ENCODE results near the gene NUDT22.

DNA sequence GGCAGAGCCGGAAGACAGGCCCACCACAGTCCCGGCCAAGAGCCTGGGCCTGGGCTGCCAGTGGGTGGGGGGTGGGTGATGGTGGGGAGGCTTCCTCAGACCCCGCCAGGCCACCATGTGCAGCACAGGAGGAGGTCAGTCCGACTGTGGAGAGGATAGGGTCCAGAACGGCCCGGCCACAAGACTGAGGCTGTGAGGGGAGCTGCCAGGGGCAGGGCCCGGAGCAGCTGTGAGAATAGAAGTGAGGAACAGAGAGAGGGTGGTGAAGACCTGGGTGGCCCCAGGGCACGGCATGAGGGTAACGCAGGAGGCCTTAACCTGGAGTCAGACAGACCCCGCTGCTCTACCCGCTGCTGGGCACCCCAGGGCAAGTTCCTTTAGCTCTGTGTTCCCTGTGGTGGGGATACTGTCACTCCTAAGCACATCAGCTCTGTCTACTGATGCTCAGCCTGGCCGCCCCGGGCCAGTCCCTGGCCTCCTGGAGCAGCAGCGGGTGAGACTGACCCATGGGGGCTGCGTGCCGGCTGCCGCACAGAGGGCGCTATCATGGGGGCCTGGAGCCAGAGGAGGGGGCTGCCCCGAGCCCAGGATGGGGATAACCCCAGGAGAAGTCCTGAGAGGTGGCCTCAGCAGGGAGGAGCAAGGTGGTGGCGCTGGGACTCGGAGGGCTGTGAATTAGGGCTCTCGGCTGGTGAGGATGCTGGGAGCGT lies 17.8 kb upstream of the NUDT22 start:
- no peak for TF ChIP-seq CTCF (IDR thresholded peaks at IDR 0.05; ENCODE audit: control extremely low read depth in 1 of 3, insufficient read depth in 1 of 3, low read depth in 1 of 3, low read length in 3 of 3)
- TF ChIP-seq POLR2A (IDR thresholded peaks at IDR 0.05; ENCODE audit: control extremely low read depth in 1 of 2, low read depth in 2 of 2, low read length in 2 of 2): no peak
- TF ChIP-seq EZH2 (IDR thresholded peaks at IDR 0.05; ENCODE audit: low read depth, low read length, severe bottlenecking): no peak
- no peak for TF ChIP-seq TAF1 (IDR thresholded peaks at IDR 0.05; ENCODE audit: low read depth, low read length)
- no peak for TF ChIP-seq KDM5A (IDR thresholded peaks at IDR 0.05; ENCODE audit: low read length)
- TF ChIP-seq SP2 (IDR thresholded peaks at IDR 0.05; ENCODE audit: low read length): no peak
- no peak for TF ChIP-seq RAD21 (IDR thresholded peaks at IDR 0.05 in 1 of 2, conservative IDR thresholded peaks at IDR 0.05 in 1 of 2; ENCODE audit: low read depth in 2 of 2, low read length in 2 of 2)
- TF ChIP-seq RNF2 (IDR thresholded peaks at IDR 0.05; ENCODE audit: borderline replicate concordance, low read depth, low read length, missing control alignments, poor library complexity, severe bottlenecking): no peak
- no peak for TF ChIP-seq ZNF274 (IDR thresholded peaks at IDR 0.05; ENCODE audit: borderline replicate concordance, extremely low read depth, low read length)
- no peak for TF ChIP-seq POLR2AphosphoS5 (IDR thresholded peaks at IDR 0.05; ENCODE audit: low read depth, low read length)
- TF ChIP-seq BRCA1 (IDR thresholded peaks at IDR 0.05; ENCODE audit: low read depth, low read length): no peak
- TF ChIP-seq MAX (IDR thresholded peaks at IDR 0.05): no peak

Measured in H1 (cell line).